Left renal cortex interstitium (tissue), 4 donors: Measurements from ENCODE around the gene CDON. TPM values are rescaled to one million over a fixed set of nuclear protein-coding genes. Genes with fewer than 3 reads are reported as not detected.
A peak's percentile ranks its signal among the peaks of the same experiment; 100 is the strongest.
"Not testable (repeated sequence)": the region's sequence is repeated elsewhere in the genome, so short reads cannot be mapped to it uniquely, and the experiment has no call there.

Source experiments
- DNase-seq, 4 donors: peaks; one replicate each; pipeline ENCODE4 v3.0.0-alpha.2; 2013; ENCODE audit warnings: low read depth in 4 of 4, low spot score in 2 of 4, missing footprints in 1 of 4
- polyA plus RNA-seq, 4 donors: library from polyadenylated mRNA; unstranded; fragments of 120-200 nt; gene quantifications; one replicate each; pipeline ENCODE4 v1.2.1, GENCODE V29; 2013; ENCODE audit not compliant: insufficient read length in 4 of 4

CDON gene
- polyA plus RNA-seq, 4 donors = 17.9 to 29.2 (median 22.9) TPM

- no peak for DNase-seq
Measured at GRCh38 chr11:125931116-125931515, 131.6 kb downstream of the CDON start.

- DNase-seq = no peak
Measured at GRCh38 chr11:125930076-125930450, 132.6 kb downstream of the CDON start.

- DNase-seq = no peak
Measured at GRCh38 chr11:125929445-125930075, 133.1 kb downstream of the CDON start.

GRCh38 chr11:125926682-125927081 lies 136.0 kb downstream of the CDON start:
- DNase-seq = no peak

GRCh38 chr11:125925804-125926203 lies 136.9 kb downstream of the CDON start:
- no peak for DNase-seq

- no peak for DNase-seq
Measured at GRCh38 chr11:125925247-125925740, 137.4 kb downstream of the CDON start.

- DNase-seq = no peak
Measured at GRCh38 chr11:125924384-125925007, 138.2 kb downstream of the CDON start.

- no peak for DNase-seq
Measured at GRCh38 chr11:125923633-125924032, 139.0 kb downstream of the CDON start.

GRCh38 chr11:125923012-125923579 lies 139.6 kb downstream of the CDON start:
- peak in 1 of 4 donors; percentile 76 for DNase-seq

- no peak for DNase-seq
Measured at GRCh38 chr11:125922156-125922555, 140.5 kb downstream of the CDON start.

- DNase-seq = no peak
Measured at GRCh38 chr11:125921042-125921441, 141.6 kb downstream of the CDON start.

GRCh38 chr11:125918140-125918840 lies 144.4 kb downstream of the CDON start:
- no peak for DNase-seq

- no peak for DNase-seq
Measured at GRCh38 chr11:125916683-125917347, 145.9 kb downstream of the CDON start.

- not testable (repeated sequence) for DNase-seq
Measured at GRCh38 chr11:125914601-125915000, 148.1 kb downstream of the CDON start.

GRCh38 chr11:125910226-125910849 lies 152.3 kb downstream of the CDON start:
- no peak for DNase-seq

Other genes with a start within 250 kb of the CDON start
- under 1 TPM in 1 of 4 donors, not detected in 3; 0.30 TPM for gene PATE4, start 229.6 kb downstream of the CDON start, polyA plus RNA-seq
- gene HYLS1, start 175.2 kb downstream of the CDON start, polyA plus RNA-seq = 10 to 100 TPM; 11.4 to 12.1 (median 11.8) TPM
- 10 to 100 TPM; 16.1 to 18.2 (median 17.3) TPM for gene PUS3, start 159.7 kb downstream of the CDON start, polyA plus RNA-seq
- gene DDX25, start 158.4 kb downstream of the CDON start, polyA plus RNA-seq = 1 to 10 TPM; 3.1 to 6.9 (median 5.8) TPM
- not detected for gene VSIG10L2, start 116.8 kb downstream of the CDON start, polyA plus RNA-seq
- gene RPUSD4, start 148.8 kb upstream of the CDON start, polyA plus RNA-seq = 10 to 100 TPM; 29.4 to 40.0 (median 34.4) TPM
- gene FAM118B, start 148.9 kb upstream of the CDON start, polyA plus RNA-seq = 10 to 100 TPM; 27.5 to 31.3 (median 28.7) TPM
- gene SRPRA, start 206.0 kb upstream of the CDON start, polyA plus RNA-seq = 10 to 100 TPM; 75.1 to 82.4 (median 78.7) TPM
- gene FOXRED1, start 206.3 kb upstream of the CDON start, polyA plus RNA-seq = 10 to 100 TPM; 30.8 to 64.5 (median 47.1) TPM
- 10 to 100 TPM; 10.6 to 19.1 (median 13.5) TPM for gene TIRAP, start 220.2 kb upstream of the CDON start, polyA plus RNA-seq
- 10 to 100 TPM; 12.7 to 17.6 (median 15.8) TPM for gene DCPS, start 241.2 kb upstream of the CDON start, polyA plus RNA-seq